ENCODE results near the gene PLAAT2. TPM values are rescaled to one million over a fixed set of nuclear protein-coding genes. Genes with fewer than 3 reads are reported as not detected.
A peak's percentile ranks its signal among the peaks of the same experiment; 100 is the strongest.
"Not testable (repeated sequence)": the region's sequence is repeated elsewhere in the genome, so short reads cannot be mapped to it uniquely, and the experiment has no call there.

PLAAT2 gene
- total and polyA plus RNA-seq, 7 donors = 0.71 to 233 (median 69.7) TPM; not detected in 3

DNA sequence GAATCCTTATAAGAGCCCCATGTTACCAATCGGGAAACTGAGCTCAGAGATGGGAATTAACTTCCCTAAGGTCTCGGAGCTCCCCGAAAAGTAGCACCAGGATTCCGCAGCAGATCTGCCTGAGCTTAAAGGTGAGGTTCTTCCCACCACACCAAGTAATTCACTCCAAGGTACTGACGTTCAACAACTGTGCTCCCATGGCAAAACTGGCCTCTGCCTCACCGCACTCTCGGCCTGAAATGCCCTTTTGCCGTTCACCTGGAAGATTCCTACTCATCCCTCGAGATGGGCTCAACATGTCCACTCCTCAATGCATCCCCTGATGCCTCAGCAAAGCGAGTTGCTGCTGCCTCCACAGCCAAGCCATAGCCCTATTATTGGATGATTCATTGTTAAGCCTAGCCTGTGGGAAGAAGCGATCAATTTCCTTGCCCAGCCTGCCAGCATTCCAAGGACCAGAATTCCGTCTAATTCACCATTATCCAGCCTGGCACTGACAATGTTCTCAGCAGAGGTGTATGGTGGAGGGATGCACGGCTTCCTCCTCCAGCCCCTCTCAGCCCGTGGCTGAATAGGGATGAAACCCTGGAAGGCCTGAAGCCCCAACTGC, 46.9 kb upstream of the PLAAT2 start:
- TF ChIP-seq, protein P1, sequence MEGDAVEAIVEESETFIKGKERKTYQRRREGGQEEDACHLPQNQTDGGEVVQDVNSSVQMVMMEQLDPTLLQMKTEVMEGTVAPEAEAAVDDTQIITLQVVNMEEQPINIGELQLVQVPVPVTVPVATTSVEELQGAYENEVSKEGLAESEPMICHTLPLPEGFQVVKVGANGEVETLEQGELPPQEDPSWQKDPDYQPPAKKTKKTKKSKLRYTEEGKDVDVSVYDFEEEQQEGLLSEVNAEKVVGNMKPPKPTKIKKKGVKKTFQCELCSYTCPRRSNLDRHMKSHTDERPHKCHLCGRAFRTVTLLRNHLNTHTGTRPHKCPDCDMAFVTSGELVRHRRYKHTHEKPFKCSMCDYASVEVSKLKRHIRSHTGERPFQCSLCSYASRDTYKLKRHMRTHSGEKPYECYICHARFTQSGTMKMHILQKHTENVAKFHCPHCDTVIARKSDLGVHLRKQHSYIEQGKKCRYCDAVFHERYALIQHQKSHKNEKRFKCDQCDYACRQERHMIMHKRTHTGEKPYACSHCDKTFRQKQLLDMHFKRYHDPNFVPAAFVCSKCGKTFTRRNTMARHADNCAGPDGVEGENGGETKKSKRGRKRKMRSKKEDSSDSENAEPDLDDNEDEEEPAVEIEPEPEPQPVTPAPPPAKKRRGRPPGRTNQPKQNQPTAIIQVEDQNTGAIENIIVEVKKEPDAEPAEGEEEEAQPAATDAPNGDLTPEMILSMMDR (IDR thresholded peaks at IDR 0.05) = no peak
- TF ChIP-seq EP300 (IDR thresholded peaks at IDR 0.05) (no peak), POLR2AphosphoS5 (IDR thresholded peaks at IDR 0.05) (no peak), POLR2A (IDR thresholded peaks at IDR 0.05) (no peak)
- Histone ChIP-seq H3K4me1 (peaks cover 0 to 45% (median 42%) of the 10 kb centered on the region in 4 donors), H3K27ac (peak overlapping the region; percentile 48 to 85 (median 70)), H3K36me3 (no peaks in the 10 kb centered on the region), H3K27me3 (no peaks in the 10 kb centered on the region), H3K9me3 (no peaks in the 10 kb centered on the region), H3K4me3 (no peak overlapping the region)
- intact Hi-C loops (cut with DNase I) = loop anchor here (5.0 kb wide), 2 partner anchors 33 to 118 kb away; partner anchors contain the start of gene PLAAT5
- 92 to 94% methylated on average over 14 of the region's 14 CpGs for WGBS, 2 donors
- DNase-seq = peak; percentile 47

DNA sequence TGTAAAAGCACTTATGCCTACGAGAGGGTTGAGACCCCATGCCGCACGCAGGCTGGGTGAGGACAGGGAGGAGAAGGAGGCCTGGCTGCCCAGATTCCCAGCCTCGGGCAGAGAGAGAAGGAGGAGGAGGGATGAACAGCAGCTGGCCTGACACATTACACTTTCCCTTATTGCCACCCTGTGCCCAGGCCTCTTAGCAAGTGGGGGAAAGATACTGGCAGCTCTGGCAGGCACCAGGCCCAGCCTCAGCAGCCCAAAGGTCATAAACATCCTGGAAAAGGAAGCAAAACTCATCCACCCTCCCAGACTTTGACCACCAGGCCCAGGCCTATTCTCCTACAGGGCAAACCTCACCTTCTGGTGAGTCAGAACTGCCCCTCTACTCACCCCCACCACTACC, 46.4 kb upstream of the PLAAT2 start:
- Histone ChIP-seq H3K4me1 (peaks cover 0 to 45% (median 40%) of the 10 kb centered on the region in 4 donors), H3K36me3 (no peaks in the 10 kb centered on the region), H3K27me3 (no peaks in the 10 kb centered on the region), H3K4me3 (no peak overlapping the region), H3K9me3 (no peaks in the 10 kb centered on the region), H3K27ac (peak overlapping the region; percentile 48 to 85 (median 70))
- intact Hi-C loops (cut with DNase I) = no loop called here
- TF ChIP-seq POLR2AphosphoS5 (IDR thresholded peaks at IDR 0.05) (peak in 1 of 4 donors; percentile 4), EP300 (IDR thresholded peaks at IDR 0.05) (no peak)
- 45 to 63% methylated on average over 4 of the region's 4 CpGs for WGBS, 2 donors
- peak; percentile 70 for DNase-seq

DNA sequence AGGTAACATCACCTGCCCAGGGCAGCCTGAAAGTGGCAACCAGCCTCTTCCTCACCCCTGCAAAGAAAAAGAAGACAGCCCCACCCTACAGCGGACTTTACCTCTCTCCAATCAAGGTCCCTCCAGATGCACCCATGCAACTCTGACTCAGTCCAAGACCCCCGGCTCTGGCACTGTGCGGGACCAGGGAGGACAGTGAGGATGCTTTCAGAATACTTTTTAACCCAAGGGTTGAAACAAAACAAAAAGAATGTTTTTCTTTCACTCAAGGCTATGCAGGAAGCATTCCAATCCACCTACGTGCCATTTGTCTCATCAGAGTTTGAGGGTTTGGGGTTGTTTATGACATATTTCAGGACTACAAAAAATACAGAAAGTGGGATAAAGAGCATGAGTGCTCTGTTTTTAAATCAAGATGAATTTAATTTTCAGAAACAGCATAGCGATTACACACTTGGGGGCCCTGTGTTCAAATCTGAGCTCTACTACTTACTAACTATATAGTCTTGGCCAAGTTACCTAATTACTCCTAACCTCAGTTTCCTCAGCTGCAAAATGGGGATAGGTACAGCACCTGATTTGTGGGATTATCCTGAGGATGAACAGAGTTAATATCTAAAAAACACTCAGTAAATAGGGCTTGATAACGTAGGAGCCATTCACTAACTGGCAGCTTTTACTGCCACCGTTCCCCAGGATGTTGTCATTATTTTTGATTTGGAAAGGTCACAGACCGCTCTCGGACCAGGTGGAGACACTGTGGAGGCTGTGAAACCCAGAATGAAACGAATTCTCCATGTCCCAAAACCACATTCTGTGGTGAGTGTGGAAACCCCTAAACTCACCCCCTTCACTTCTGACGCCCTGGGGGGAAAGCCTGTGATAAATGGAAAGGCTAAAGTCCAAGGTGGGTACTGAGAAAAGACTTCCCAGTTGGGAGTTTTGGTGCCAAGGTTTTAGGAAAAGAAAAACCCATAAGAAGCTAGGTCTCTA, 45.5 kb upstream of the PLAAT2 start:
- intact Hi-C loops (cut with DNase I) = no loop called here
- Histone ChIP-seq H3K27me3 (no peaks in the 10 kb centered on the region), H3K27ac (peak overlapping the region; percentile 48 to 85 (median 70)), H3K36me3 (no peaks in the 10 kb centered on the region), H3K4me3 (no peak overlapping the region), H3K9me3 (no peaks in the 10 kb centered on the region), H3K4me1 (peaks cover 0 to 45% (median 41%) of the 10 kb centered on the region in 4 donors)
- WGBS, 2 donors = 78 to 80% methylated on average over 11 of the region's 11 CpGs
- peak; percentile 14 for DNase-seq
- TF ChIP-seq, protein P1 (IDR thresholded peaks at IDR 0.05) = no peak
- TF ChIP-seq POLR2A (IDR thresholded peaks at IDR 0.05) = no peak
- TF ChIP-seq EP300 (IDR thresholded peaks at IDR 0.05) = no peak
- no peak for TF ChIP-seq POLR2AphosphoS5 (IDR thresholded peaks at IDR 0.05)

DNA sequence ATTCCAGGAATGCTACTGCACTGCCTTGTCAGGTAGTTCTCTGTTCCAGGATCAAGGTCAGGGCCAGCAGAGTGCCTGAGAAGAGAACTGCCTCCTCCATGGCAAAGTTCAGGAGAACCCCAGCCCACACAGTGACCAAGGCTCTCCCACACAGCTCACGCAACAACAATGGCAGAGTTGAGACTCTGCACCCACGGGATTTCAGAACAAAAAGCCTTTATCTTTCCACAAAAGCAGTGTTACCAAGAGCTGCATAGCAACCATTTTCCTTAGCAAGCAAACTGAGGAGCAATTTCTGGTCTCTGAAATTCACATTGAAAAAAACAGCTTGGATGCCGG, 40.0 kb upstream of the PLAAT2 start:
- intact Hi-C loops (cut with DNase I) = no loop called here
- peaks cover 0 to 23% (median 18%) of the 10 kb centered on the region in 4 donors for H3K4me1 ChIP-seq

DNA sequence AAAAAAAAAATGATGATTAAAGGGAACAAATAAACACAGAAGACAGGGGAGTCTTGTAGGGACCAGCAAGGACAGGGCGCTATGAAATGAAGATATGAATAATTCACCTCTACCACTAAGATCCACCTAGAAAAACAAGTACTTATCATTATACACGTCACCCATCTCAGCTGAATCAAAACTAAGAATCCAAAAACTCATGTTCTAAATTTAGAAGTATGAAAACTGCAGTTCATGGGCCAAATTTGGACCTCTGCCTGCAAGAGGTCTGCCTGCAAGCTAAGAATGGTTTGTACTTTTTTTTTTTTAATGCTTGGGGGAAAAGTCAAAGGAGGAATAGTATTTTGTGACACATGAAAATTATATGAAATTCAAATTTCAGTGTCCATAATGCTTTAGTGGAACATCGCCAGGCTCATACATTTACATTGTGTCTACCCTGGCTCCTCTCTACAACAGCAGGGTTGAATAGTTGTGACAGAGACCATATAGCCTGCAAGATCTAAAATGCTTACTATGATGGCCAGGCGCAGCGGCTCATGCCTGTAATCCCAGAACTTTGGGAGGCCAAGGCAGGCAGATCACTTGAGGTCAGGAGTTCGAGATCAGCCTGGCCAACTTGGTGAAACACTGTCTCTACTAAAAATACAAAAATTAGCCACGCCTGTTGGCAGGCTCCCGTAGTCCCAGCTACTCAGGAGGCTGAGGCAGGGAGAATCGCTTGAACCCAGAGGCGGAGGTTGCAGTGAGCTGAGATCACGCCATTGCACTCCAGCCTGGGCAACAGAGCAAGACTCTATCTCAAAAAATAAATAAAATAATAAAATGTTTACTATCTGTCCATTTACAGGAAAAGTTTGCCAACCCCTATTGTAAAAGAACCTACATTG, 39.4 kb upstream of the PLAAT2 start:
- DNase-seq; intact Hi-C loops (cut with DNase I): not testable (repeated sequence)
- peak overlapping the region; percentile 46 to 69 (median 54) for H3K27ac ChIP-seq

More for the DNA sequence above, 40.0 kb upstream of the PLAAT2 start:
- no peaks in the 10 kb centered on the region for H3K27me3 ChIP-seq
- no peaks in the 10 kb centered on the region for H3K9me3 ChIP-seq
- TF ChIP-seq, protein P1 (IDR thresholded peaks at IDR 0.05) = no peak
- TF ChIP-seq POLR2AphosphoS5 (IDR thresholded peaks at IDR 0.05) (no peak), EP300 (IDR thresholded peaks at IDR 0.05) (no peak), POLR2A (IDR thresholded peaks at IDR 0.05) (no peak)
- H3K27ac ChIP-seq = peak overlapping the region; percentile 20 to 69 (median 54)
- H3K4me3 ChIP-seq = no peak overlapping the region
- H3K36me3 ChIP-seq = no peaks in the 10 kb centered on the region
- 63 to 75% methylated on average over 3 of the region's 3 CpGs for WGBS, 2 donors
- no peak for DNase-seq

More for the DNA sequence above, 39.4 kb upstream of the PLAAT2 start:
- not testable (repeated sequence) for H3K36me3 ChIP-seq, H3K4me3 ChIP-seq, H3K9me3 ChIP-seq, H3K27me3 ChIP-seq
- peaks cover 0 to 23% (median 18%) of the 10 kb centered on the region in 4 donors for H3K4me1 ChIP-seq
- WGBS, 2 donors = 88 to 92% methylated on average over 11 of the region's 11 CpGs
